ENCODE measurements around the gene OR1K1.
"Not testable (repeated sequence)": the region's sequence is repeated elsewhere in the genome, so short reads cannot be mapped to it uniquely, and the experiment has no call there.

The OR1K1 gene

DNA sequence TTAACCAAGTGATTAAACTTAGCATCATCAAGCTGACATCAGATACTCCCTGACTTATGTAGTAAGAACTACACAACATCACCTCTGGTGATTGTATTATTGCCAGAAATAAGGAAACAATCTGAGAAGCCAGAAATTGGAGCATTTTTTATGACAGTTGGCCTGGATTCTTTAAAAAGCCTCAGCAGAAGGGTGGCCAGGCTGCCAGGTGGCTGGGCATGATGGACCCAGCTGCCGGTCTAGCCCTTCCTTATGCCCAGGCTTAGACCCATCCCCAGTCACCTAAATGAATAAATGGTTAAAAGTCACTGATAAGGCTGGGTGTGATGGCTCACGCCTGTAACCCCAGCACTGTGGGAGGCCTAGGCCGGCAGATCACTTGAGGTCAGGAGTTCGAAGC lies 12.8 kb downstream of the OR1K1 start:
- DNase-seq (ENCODE audit: low read depth) = no peak

DNA sequence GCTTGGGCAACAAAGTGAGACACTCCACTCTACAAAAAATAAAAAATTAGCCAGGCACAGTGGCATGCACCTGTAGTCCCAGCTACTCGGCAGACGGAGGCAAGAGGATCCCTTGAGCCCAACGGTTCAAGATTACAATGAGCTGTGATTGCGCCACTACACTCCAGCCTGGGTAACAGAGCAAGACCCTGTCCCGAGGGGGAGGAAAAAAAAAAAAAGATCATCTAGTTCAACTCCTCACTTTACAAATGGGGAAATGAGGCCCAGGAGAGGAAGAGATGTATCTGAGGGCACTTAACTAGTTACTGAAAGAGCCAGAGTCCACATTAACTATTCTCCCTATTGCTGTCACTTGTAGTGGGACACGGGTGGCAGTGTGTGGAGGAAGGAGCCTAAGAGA lies 14.6 kb downstream of the OR1K1 start:
- no peak for DNase-seq (ENCODE audit: low read depth)

DNA sequence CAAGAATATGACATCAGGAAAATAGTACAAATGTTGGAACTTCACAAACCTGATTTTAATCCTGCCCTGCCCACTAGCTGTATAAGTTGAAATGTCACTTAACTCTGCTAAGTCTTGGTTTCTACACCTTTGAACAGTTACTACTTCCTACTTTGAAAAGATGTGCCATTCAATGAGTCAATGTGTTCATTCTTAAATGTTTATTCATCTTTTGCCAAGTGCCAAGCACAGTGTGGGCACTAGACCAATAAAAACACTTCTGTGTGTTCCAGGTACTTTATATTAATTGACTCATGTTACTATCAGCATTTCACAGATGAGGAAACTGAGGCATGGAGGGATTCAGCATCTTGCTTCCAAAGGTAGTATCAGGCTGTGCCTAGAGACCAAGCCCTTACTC lies 15.6 kb downstream of the OR1K1 start:
- no peak for DNase-seq (ENCODE audit: low read depth)

DNA sequence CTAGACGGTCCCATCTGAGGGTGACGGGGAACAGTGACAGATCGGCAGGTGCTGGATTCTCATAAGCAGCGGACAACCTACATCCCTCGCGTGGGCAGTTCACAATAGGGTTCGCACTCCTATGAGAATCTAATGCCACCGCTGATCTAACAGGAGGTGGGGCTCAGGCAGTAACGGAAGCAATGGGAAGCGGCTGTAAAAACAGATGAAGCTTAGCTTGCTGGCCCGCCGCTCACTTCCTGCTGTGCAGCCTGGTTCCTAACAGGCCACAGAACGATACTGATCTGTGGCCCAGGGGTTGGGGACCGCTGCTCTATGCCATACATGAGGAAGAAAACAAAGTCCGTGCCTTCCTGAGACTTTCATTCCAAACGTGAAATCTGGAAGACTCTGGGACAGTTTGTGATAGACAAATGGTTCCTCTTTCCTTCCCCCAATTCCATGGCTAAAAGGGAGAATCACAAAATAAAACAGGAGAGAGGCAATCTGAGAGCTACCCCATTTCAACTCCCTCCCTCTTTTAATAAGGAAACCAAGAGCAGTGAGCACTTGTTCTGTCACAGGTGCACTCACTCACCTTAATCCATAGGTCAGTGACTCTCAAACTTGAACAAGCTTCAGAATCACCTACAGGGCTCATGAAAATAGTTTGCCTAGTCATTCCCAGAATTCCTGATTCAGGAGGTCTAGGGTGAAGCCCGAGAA lies 16.4 kb downstream of the OR1K1 start:
- DNase-seq (ENCODE audit: low read depth) = peak; percentile 76

DNA sequence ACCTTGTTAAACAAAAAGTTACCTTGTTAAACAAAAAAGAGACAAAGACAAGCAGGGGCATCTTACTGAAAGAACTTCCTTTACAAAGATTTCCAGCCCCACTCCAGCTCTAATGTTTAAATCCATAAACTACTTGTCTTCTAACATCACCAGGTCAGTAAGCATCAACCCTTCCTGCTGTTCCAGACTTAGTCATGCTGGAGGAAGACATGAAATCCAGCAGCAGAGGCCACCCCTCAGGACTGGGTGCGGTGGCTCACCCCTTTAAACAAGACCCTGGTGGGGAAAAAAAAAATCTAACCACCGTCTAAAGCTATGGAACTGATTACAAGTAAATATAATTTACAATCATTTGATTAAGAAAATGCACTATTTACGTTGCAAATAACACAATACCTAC lies 19.4 kb downstream of the OR1K1 start:
- no peak for DNase-seq (ENCODE audit: low read depth)

DNA sequence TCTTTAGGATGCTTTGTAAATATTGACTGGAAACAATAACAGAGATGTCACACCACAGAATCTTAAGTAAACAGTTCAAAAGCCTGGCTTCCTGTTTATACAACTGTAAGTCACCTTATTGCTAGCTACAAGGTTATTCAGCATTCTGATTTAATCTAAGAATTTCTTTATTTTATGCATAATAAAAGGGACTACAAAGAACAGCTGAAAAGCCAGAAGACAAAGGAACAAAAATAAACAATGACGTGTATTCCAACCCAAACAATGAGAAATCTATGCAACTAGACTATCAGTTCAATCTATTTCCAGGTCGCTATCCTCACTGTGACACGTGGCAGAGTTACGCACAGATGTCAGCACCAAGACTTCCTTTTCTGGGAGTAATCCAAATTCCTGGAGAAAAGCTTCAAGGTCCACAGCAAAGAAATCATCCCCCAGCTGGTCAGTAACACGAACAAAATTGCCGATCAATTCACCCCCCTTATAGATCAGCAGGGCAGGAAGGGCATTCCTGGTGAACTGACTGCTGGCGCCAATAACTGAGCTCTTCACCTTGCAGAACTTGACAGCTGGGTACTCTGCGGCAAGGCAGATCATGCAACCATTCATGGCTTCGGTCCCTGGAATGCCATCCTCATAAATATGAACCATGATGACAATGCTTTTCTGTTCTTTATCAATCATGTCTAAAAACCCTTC lies 20.0 kb downstream of the OR1K1 start:
- no peak for DNase-seq (ENCODE audit: low read depth)

DNA sequence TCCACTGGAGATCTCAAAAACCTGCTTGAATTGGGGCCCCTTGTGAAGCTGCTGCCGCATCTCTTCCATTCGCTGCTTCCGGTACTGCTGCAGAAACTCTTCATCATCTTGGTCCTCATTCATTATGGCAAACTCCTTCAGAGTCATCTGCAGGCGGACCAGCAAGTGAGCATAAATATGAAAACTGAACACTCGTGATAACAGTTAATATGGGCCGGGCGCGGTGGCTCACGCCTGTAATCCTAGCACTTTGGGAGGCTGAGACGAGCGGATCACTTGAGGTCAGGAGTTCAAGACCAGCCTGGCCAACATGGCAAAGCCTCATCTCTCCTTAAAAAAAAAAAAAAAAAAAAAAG lies 20.5 kb downstream of the OR1K1 start:
- no peak for DNase-seq (ENCODE audit: low read depth)

DNA sequence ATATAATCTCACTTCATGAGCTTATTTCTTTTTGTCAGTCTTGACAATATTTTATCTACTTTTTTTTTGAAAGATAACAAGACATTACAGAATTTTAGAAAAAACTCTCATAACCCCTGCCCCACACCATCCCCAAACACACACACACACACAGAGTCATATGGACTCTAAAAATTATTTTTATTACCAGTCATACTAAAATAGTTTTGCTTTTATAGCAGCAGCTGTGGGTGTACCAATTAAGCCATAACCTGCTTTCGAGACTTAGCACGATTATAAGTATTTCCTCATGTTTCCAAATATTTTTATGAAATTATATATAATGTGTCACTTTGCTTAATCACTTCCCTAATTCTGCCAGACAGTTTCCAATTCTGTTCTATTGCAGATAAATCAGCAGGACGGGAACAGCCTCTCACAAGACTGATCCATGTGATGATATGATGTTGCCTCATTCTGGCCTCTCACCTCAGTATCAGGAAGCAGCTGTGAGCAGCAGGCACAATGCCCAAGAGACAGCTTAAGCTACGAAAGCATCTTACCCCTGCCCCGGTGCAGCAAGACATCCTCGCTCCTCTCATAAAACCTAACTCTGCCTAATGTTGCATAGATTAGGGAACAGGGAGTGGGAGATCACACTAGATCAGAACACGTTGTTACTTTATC lies 21.5 kb downstream of the OR1K1 start:
- peak; percentile 36 for DNase-seq (ENCODE audit: low read depth)

DNA sequence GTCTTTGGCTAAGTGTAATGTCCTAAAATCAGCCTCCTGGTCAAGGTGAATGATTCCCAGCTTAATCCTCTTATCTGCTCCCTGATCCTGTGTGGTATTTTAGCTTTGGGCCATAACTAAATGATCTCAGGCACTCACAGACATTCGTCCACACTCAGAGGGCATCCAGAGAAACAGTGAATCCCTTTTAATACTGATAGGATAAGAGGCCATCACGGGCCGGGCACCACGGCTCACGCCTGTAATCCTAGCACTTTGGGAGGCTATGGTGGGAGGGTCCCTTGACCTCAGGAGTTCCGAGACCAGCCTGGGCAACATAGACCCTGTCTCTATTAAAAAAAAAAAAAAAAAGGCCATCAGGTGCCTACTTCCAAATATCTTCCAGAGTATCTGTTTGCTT lies 22.1 kb downstream of the OR1K1 start:
- DNase-seq (ENCODE audit: low read depth) = no peak

DNA sequence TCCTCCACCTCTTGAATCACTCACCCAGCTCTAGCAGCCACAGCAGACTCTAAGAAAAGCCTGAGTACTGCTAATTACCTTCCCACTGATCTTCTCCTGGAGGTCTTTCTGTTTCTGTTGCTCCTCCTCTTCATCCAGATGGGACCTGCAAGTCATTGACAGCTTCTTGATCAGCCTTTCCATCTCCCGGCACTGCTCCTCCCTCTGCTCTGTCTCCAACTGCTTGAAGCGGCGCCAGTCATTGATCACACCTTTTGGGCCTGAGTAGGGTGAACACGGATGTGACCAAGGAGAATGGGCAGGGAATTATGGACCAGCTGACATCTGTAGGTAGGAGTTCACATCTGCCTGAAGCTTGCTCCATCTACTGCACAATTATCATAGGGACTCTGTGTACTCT lies 23.0 kb downstream of the OR1K1 start:
- no peak for DNase-seq (ENCODE audit: low read depth)

DNA sequence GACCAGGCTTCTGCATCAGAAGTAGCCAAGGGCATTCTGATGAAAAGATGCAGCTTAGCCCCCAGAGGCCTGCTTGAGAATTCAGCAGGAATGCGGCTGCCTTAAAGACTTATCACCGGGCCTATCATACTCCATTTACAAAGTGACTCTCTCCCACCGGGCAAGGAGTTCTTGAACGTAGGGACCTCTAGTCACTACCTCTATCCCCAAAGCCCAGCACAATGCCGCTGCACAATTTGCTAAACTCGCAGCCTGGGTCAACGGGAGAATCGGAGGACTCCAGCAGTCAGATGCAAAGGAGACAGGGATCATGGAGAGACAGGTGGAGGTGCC lies 27.8 kb downstream of the OR1K1 start:
- DNase-seq (ENCODE audit: low read depth) = no peak

DNA sequence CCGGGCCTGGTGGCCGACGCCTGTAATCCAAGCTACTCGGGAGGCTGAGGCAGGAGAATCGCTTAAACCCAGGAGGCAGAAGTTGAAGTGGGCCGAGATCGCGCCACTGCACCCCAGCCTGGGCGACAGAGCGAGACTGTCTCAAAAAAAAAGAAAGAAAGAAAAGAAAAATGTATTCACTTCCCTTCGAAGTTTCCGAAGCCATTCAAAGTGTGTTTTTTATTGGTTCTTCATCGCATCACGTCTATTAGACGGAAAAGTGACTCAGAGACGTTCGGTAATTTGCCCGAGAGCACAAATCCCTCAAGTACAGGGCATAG lies 29.0 kb downstream of the OR1K1 start:
- not testable (repeated sequence) for DNase-seq (ENCODE audit: low read depth)

DNA sequence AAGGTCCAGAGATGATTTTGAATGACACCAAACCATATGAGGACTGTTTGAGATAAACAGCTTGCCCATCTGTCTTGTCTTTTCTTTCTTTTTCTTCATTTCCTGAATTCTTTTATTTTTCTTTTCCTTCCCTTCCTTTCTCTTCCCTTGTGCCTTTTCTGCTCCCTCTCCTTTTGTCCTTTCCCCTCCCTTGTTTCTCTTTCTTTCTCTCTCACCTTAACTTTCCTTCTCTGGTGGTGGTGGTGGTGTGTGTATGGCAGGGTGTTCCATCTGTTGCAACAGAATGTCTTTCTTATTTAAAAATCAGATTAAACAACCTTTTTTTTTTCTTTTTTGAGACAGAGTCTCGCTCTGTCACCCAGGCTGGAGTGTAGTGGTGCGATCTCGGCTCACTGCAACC lies 32.3 kb downstream of the OR1K1 start:
- DNase-seq (ENCODE audit: low read depth) = no peak

DNA sequence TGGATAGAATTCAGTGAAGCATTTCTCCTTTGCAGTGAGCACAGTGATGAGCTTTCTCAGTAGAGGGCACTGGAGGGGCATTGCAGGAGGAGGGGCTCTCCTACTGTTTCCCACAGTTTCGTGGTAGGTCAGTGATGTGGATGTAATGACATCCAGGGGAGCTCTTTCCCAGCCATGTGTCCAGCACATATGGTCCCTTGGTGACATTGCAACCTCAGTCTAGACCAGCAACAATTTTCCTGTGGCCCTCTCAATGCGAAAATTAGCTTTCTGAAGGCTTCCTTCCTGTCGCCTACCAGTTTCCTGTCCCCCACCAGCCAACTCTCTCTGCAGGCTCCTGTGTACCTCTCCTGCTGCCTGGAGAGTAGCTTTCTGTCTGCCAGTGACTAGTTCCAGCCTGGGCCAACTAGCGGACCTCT lies 35.4 kb downstream of the OR1K1 start:
- peak; percentile 31 for DNase-seq (ENCODE audit: low read depth)

DNA sequence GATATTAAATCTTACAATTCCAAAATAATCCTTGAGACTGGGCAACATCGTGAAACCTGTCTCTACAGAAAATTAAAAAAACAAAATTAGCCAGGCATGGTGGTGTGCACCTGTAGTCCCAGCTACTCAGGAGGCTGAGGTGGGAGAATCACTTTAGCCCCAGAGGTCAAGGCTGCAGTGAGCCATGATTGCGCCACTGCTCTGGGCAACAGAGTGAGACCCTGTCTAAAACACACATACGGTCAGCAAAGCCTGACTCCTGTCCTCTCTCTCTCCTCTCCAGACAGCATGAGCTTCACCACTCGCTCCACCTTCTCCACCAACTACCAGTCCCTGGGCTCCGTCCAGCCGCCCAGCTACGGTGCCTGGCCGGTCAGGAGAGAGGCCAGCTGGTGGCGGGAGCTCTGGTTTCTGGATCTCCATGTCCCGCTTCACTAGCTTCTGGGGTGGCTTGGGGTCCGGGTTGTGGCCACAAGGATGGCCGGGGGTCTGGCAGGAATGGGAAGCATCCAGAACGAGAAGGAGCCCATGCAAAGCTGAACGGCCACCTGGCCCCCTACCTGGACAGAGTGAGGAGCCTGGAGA lies 37.4 kb downstream of the OR1K1 start:
- no peak for DNase-seq (ENCODE audit: low read depth)

DNA sequence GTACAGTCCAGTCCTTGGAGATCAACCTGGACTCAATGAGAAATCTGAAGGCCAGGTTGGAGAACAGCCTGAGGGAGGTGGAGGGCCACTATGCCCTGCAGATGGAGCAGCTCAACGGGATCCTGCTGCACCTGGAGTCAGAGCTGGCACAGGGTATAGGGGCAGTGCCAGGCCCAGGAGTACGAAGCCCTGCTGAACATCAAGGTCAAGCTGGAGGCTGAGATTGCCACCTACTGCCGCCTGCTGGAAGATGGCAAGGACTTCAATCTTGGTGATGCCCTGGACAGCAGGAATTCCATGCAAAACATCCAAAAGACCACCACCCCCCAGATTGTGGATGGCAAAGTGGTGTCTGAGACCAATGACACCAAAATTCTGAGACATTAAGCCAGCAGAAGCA lies 38.5 kb downstream of the OR1K1 start:
- not testable (repeated sequence) for DNase-seq (ENCODE audit: low read depth)

DNA sequence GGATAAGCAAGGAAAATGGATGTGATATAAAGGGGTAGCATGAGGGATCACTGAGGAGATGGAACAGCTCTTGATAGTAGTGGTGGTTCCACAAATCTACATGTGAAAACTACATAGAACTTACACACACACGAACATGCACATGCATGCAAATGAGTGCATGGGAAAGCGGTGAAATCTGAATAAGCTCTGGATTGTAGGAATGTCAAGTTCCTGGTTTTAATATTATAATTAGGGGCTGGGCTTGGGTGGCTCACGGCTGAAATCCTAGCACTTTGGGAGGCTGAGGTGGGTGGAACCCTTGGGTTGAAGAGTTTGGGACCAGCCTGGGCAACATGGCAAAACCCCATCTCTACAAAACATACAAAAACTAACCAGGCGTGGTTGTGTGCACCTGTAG lies 41.6 kb downstream of the OR1K1 start:
- DNase-seq (ENCODE audit: low read depth) = no peak

DNA sequence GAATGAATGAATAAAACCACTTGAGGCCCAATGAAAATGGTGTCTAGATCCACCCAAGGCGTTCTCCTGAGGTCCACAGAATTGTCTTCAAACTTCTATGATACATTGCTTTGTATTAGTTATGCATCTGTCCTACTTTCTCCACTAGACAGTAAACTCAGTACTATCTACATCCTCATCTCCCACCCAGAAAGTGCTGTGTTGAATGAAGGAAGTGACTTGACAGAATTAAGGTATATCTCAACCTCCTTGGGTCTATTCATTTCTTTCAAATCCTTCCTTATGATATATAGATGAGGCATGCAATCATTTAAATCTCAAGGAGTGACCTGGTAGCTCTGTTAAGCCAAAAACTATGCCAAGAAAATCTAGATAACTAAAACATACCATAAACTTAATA lies 44.2 kb downstream of the OR1K1 start:
- DNase-seq (ENCODE audit: low read depth) = no peak

DNA sequence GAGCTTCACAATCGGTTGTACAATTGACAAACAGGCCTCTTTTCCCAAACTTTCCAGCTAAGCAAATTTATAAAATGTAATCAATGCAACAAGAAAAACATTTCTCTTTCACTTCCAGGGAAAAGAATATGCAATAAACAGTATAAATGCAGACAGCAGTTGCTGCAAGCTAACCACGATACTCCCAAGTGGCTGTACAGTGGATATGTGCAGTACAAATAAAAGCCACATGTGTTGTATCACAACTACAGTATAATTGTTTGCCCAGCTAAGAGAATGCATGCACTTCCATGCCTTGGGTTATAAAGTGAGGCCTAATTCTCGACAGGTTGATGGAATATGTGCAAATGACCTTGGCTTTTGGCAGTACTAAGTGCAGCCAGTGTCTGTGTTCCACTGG lies 45.2 kb downstream of the OR1K1 start:
- DNase-seq (ENCODE audit: low read depth) = no peak

DNA sequence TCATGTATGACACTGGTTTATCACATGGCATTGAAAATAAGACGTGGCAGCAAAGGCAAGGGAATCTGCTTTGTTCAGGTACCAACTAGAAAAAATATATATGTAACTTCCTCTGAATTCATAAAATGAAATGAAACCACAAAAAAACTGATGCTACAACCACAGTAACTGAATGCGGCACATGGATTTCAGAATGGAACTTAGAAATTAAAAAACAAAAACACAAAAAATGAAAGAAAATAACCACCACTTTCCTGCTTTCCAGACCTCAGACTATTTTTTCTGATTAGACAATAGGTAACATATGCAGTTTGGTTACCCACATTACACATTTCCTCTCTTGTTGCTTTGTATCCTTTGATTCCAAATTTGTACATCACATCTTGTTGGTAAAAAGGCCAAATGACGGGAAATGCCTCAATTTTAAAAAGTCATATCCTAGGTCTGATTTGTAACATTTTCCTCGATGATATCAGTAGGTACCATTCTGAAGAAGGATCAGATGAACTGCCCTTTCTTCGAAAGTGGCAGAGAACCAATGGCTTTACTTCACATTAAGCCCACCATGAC lies 46.5 kb downstream of the OR1K1 start:
- DNase-seq (ENCODE audit: low read depth) = no peak

DNA sequence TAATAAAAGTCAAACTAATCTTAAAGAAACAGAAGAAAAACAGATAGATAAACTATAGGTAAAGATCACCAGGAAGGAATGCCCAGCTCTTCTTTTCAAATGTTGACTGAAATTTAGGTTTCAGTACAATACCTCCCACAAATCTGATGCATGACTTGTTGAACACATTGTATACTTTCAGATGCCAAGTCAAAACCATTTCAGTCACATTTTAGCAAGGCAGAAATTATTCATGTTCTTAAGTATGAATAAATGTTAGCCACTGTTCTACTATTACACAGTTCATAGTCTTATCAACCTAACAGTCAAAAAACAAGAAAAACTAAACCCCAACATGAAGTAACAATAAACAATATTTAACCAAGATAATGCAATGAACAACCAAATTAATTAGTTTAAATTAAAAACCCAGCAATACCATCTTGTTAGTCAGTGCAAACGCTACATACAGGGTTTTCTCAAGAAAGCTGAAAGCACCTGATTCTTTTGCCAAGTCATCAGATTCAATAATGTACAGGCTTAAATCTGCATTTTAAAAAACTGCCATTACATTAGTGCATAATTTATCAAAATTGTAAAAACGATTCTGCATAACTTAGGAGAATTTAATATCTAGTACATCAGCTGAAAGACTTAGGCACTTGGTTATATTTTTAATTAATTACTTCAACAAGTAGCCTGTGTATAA lies 48.5 kb downstream of the OR1K1 start:
- DNase-seq (ENCODE audit: low read depth) = no peak
